DOHH2 (cell line): ENCODE data around the gene PHLPP1.

Experiments used
- H3F3A ChIP-seq: fragments of 200-600 bp; sonication (generic), shearing (Covaris generic); 2 replicates; pipeline ENCODE4 v1.6.0; 2016; ENCODE audit warnings: antibody characterized with exemption, mild to moderate bottlenecking; ENCODE audit not compliant: control insufficient read depth, insufficient read depth
- H3K27ac ChIP-seq: fragments of 200-600 bp; sonication (generic); 2 replicates; pipeline ENCODE4 v1.5.1; 2014; ENCODE audit warnings: low read depth, mild to moderate bottlenecking, low read length, moderate library complexity
- H3K27me3 ChIP-seq: fragments of 200-600 bp; sonication (generic); 2 replicates; pipeline ENCODE4 v1.6.1; 2014; ENCODE audit warnings: mild to moderate bottlenecking, low read length, mixed read lengths; ENCODE audit not compliant: control insufficient read depth
- H3K36me3 ChIP-seq: fragments of 200-600 bp; sonication (generic); 2 replicates; pipeline ENCODE4 v1.6.1; 2014; ENCODE audit warnings: mild to moderate bottlenecking, low read length, moderate library complexity, mixed read lengths; ENCODE audit not compliant: control insufficient read depth
- H3K4me1 ChIP-seq: fragments of 200-600 bp; sonication (generic); 2 replicates; pipeline ENCODE4 v1.6.1; 2014; ENCODE audit warnings: mild to moderate bottlenecking, low read length, mixed read lengths; ENCODE audit not compliant: control insufficient read depth
- H3K4me2 ChIP-seq: fragments of 200-600 bp; sonication (generic); 2 replicates; pipeline ENCODE4 v1.6.0; 2014; ENCODE audit warnings: mild to moderate bottlenecking, low read length, moderate library complexity
- H3K4me3 ChIP-seq: fragments of 200-600 bp; sonication (generic); 2 replicates; pipeline ENCODE4 v1.5.1; 2014; ENCODE audit warnings: mild to moderate bottlenecking, low read length, mixed read lengths
- H3K79me2 ChIP-seq: fragments of 200-600 bp; sonication (generic); 2 replicates; pipeline ENCODE4 v1.6.1; 2014; ENCODE audit warnings: mild to moderate bottlenecking, low read length, mixed read lengths; ENCODE audit not compliant: control insufficient read depth
- H3K9me2 ChIP-seq: fragments of 200-600 bp; sonication (generic); replicated peaks from 2 replicates; pipeline ENCODE4 v1.6.1; 2014; ENCODE audit warnings: mild to moderate bottlenecking, low read length, mixed read lengths; ENCODE audit not compliant: control insufficient read depth
- H3K9me3 ChIP-seq: fragments of 200-600 bp; sonication (generic); 2 replicates; pipeline ENCODE4 v1.6.1; 2014; ENCODE audit warnings: antibody characterized with exemption, low read length, mixed read lengths; ENCODE audit not compliant: control insufficient read depth, insufficient read depth
- H4K20me1 ChIP-seq: fragments of 200-600 bp; sonication (generic); 2 replicates; pipeline ENCODE4 v1.6.0; 2014; ENCODE audit warnings: low read depth, mild to moderate bottlenecking, antibody characterized with exemption, low read length, moderate library complexity; ENCODE audit not compliant: control insufficient read depth, insufficient read depth
- CTCF ChIP-seq: fragments of 200-600 bp; sonication (generic); IDR thresholded peaks from one replicate; pipeline ENCODE4 v1.5.1; 2014; ENCODE audit warnings: antibody characterized with exemption, mild to moderate bottlenecking, low read depth, low read length; ENCODE audit not compliant: poor library complexity, severe bottlenecking
- EZH2phosphoT487 ChIP-seq: fragments of 200-600 bp; sonication (generic); IDR thresholded peaks from 2 replicates; pipeline ENCODE4 v1.6.1; 2017; ENCODE audit warnings: borderline replicate concordance, mild to moderate bottlenecking, antibody characterized with exemption, low read length, moderate library complexity, mixed read lengths

The PHLPP1 gene

GRCh38 chr18:62771494-62772270 is 56.3 kb downstream of the PHLPP1 start:
- Histone ChIP-seq H3K4me2 (peak overlapping the region; percentile 20; the same call in 1 of the 2 replicates), H3K9me3 (no peaks in the 10 kb centered on the region), H3K27me3 (no peaks in the 10 kb centered on the region), H4K20me1 (no peaks in the 10 kb centered on the region), H3K4me3 (no peak overlapping the region), H3K9me2 (no peaks in the 10 kb centered on the region), H3K79me2 (peaks cover 81% of the 10 kb centered on the region), H3K4me1 (peaks cover 30% of the 10 kb centered on the region), H3K36me3 (no peaks in the 10 kb centered on the region), H3F3A (no peaks in the 10 kb centered on the region; the same call in 1 of the 2 replicates), H3K27ac (no peak overlapping the region)
- TF ChIP-seq CTCF (no peak), EZH2phosphoT487 (no peak)

- Histone ChIP-seq H4K20me1 (no peaks in the 10 kb centered on the region), H3F3A (no peaks in the 10 kb centered on the region; the same call in 1 of the 2 replicates), H3K4me1 (peaks cover 34% of the 10 kb centered on the region), H3K4me2 (no peak overlapping the region), H3K27ac (no peak overlapping the region), H3K79me2 (peaks cover 79% of the 10 kb centered on the region), H3K36me3 (no peaks in the 10 kb centered on the region), H3K4me3 (no peak overlapping the region), H3K9me3 (no peaks in the 10 kb centered on the region), H3K9me2 (no peaks in the 10 kb centered on the region), H3K27me3 (no peaks in the 10 kb centered on the region)
- TF ChIP-seq EZH2phosphoT487 (no peak), CTCF (no peak)
Observed at GRCh38 chr18:62772860-62773584, 57.7 kb downstream of the PHLPP1 start.

- TF ChIP-seq CTCF = no peak
- TF ChIP-seq EZH2phosphoT487 = no peak
- Histone ChIP-seq H3K79me2 (peaks cover 80% of the 10 kb centered on the region), H3K9me2 (no peaks in the 10 kb centered on the region), H3K36me3 (no peaks in the 10 kb centered on the region), H3K27ac (no peak overlapping the region), H3K4me3 (no peak overlapping the region), H4K20me1 (no peaks in the 10 kb centered on the region), H3K4me2 (no peak overlapping the region), H3F3A (no peaks in the 10 kb centered on the region), H3K4me1 (peaks cover 29% of the 10 kb centered on the region), H3K9me3 (no peaks in the 10 kb centered on the region), H3K27me3 (no peaks in the 10 kb centered on the region)
Observed at GRCh38 chr18:62773691-62774090, 58.4 kb downstream of the PHLPP1 start.
